ENCODE results near the gene ACIN1.

Gene ACIN1

DNA sequence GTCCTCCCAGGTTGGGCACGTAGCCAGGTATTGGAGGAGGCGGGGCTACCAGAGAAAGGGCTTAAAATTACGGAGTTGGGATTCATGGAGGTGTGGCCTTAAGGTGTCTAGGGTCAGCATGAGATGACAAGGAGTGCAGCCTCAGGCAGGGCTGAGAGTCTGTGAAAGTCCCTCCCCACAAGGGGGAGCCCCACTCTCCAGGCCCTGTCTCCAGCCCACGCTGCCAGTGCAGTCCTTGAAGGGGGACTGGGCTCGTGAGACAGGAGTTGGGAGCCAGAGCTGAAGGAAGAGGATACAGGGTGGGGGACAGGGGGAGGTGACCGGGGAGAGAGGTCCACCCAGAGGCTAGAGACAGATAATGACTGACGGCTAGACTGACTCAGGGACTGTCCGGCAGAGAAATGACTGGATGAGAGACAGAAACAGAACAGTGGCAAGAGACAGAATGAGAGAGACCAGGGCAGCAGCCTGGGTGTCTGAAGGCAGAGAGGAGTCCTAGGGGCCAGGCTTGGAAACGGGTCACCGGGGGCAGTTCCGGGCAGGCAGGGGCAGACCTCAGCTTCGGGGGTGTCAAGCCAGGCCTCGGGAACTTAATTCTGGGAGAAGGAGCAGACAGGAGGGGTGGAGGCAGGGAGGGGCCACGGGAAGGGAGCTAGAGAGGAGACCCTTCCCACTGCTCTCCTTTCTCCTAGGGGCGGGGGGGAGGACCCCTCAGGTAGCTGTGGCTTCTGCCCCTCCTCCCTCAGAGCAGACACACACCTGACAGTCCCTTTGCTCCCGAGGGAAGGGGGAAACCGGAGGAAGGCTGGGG is 38.6 kb downstream of the ACIN1 start:
- DNase-seq = no peak

GRCh38 chr14:23055621-23056144 is 39.3 kb downstream of the ACIN1 start:
- no peak for DNase-seq

- no peak for DNase-seq
These were observed 39.8 kb downstream of the ACIN1 start for GRCh38 chr14:23055147-23055550.

DNA sequence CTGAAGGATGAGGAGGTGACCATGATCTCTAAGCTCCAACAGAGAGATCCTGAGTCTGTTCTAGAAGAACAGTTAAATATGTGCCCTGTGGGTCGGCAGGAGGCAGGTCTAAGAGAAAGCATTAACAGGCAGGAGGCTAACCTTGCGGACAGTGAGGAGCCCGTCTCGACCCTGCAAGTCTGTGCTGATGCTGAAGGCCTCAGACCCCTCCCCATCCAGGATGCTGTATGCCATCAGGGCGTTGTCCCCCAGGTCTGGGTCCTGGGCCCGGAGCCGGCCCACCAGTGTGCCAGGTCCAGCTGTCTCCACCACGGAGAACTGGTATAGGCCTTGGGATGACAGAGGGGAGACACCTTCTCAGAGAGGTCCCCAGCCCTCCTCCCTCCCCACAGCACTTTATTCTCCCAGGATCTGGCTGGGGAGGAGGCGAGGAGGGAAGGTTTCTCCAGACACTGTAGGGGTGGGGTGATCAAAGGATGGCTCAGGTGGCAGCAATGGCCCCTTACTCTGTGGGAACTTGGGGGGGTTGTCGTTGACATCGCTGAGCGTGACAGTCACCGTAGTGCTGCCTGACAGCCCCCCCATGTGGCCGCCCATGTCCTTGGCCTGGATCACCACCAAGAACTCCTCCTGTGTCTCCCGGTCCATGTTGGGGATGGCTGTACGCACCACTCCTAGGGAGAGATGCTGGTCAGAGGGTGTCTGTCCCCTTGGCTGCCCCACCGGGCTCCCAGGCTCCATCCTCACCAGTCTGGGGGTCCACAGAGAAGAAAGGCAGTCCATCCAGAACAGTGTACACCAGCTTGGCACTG is 40.7 kb downstream of the ACIN1 start:
- no peak for DNase-seq

GRCh38 chr14:23053426-23053825 is 41.5 kb downstream of the ACIN1 start:
- no peak for DNase-seq

DNA sequence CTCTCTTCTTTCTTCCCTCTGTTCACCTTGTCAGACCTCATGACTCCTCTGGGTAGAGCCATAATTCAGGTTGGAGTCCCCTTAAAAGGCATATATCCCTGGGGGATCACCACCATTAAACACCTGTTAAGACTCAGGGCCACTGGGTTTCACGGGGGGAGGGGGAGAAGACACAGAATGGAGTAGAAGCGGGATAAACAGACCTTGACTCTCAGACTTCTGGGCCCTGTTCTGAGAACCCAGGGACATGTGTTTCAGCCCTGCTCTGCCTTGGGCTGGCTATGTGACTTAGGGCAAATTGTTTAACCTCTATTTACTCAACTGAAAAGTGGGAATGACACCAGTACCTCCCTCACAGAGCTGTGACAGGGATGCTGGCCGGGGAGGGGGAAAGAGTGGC is 42.3 kb downstream of the ACIN1 start:
- DNase-seq = no peak

- DNase-seq = no peak
These were observed 42.7 kb downstream of the ACIN1 start for GRCh38 chr14:23052182-23052623.

DNA sequence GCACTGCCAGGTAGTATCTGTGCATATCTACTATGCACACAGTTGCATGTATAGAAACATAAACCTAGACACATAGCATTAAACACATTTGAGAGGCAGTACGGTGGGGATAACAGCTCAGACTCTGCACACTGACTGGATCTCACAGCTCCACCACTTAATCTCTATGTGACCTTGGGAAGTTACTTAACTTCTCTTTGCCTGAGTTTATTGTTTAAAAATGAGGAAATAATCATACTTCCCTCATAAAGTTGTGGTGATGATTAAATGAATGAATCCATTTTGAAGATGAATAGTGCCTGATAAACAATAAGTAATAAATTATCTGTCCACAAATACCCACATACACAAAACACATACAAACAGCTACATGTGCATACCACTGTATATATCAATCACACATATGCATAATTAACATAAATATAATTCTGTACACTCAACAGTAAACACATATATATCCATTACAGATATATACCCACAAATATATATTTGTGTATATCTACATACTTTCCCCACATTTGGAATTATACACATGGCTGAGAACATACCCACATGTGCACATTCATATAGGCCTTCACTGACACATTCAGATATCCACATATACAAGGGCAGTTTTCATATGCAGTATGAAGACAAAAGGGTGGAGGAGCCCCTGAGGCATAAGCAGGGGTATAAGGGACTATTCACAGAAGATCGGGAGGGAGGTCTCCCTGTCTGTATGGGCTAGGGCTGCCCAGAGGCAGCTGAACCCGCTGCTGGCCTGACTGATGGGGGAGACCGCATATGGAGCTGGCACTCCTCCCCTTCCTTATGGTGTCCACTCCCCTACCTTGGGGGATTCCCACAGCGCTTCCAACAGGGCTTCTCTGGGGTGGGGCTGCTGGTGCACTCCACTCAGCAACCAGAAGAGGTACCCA is 43.5 kb downstream of the ACIN1 start:
- DNase-seq = no peak

DNA sequence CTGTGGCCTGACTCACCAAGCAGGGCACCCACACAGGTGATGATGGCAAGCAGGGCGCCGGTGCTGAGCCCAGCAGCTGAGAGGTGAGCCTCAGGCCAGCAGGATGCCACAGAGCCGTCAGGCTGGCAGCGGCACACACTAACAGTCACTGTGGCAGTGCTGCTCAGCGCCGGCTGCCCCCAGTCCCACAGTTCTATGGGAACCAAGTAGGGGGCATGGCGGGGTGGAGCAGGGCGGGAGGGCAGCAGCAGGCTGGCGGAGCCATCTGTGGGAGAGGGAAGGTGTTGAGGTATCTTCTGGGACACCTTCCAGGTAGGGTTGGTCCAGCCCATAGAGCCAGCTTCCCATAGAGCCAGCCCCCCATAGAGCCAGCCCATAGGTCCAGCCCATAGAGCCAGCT is 45.9 kb downstream of the ACIN1 start:
- DNase-seq = no peak

DNA sequence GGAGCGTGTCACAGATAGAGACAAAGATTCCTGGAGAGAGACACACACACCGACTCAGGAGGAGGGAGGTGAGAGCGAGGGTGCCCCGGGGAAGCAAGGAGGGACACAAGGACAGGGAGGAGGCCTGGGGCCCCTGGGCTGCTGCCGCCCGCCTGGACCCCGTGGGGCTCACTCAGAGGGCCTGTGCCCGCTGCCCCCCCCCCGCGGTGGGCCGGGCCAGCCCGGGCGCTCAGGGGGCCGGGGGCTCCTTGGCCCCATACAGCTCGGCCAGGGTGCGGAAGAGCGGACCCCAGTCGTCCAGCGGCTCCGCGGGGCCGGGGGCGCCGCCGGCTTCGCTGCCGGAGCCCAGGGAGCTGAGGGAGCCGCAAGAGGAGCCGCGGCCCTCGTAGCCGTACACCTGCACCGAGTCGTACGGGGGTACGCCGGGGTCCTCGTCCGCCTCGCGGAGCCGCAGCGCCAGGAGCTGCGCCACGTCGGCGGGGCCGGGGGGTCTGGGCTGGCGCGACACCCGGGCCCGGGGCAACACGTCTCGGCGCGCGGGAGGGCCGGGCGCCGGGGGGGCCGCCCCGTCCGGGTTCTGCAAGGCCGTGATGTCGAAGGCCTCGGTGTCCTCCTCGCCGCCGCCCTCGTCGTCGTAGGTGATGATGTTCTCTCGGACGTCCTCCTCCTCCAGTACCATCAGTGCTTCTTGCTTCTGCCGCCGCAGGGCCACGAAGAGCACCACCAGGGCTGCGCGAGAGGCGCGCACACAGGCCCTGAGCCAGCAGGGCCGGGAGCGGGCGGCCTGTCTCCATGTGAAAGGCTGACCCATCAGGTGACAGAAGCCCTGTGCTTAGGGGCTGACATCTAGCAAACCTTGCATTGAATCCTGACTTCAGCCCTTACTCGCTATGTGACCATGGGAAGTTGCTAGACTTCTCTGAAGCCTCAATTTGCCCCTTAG is 46.9 kb downstream of the ACIN1 start:
- DNase-seq = no peak

DNA sequence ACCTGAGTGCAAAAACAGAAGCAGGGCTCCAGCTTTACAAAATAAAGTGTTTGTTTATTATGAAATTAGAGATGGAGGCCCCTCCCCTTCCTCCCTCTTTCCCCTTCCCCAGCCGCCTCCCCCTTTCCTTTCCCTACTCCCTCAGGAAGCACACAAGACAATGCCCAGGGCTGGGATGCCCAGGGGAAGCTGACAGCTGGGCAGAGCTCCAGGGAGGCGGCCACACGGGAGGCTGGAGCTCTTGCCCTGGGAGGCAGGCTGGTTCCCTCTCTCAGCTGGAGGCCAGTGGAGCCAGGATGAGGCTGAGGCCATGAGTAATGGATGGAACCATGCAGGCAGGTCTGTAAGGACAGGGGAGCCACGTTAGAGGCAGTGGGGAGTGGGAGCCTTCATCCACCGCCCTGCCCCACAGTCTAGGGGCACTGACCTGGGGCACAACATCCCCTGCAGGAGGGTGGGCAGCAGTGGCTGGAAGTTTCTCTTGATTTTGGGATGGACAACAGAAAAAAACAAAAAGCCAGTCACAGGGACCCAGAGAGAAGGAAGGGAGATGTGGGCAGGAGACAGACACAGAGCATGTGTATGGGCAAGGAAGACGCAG is 47.8 kb downstream of the ACIN1 start:
- DNase-seq = no peak

DNA sequence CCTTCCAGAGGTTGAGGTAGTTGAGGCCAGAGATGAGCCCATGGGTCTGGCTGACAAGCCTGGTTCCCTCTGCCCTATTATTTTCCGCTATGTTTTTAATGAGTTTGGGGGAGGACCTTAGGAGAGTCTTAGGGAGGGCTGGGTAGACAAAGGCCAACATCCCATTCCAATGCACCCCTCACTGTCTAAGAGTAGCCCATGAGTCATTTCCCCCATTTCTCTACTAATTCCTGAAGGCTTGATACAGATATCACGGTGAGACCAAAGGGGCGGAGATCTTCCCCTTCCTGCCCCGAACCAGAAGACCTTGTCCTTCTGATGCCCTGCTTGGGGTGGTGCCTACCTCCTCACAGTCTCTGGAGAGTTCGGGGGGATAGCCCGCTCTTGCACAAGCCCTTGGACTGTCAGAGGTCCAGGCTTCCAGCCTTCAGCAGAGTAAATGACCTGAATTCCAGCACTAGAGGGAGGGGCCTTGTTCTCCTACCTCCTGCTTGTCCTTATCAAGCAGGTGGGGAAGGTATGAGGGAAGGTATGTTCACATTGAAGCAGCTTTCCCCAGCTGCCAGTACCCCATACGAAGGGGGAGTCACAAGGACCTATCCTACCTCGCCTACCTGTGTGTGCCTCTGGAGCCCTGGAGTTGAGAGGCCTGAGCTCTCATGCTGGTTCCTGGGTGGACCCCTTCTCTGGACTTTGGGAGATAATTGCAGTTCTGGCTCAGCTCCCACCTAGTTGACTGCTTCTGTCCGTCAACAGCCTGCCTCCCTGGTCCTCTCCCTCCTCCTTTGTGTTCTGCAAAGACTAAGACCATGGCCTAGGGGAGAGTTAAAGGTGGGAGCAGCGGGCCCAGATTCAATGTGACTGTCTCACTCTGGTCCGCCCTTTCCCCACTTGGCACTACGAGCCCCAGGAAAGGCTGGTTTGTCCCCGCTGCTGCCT is 49.2 kb downstream of the ACIN1 start:
- DNase-seq = no peak

DNA sequence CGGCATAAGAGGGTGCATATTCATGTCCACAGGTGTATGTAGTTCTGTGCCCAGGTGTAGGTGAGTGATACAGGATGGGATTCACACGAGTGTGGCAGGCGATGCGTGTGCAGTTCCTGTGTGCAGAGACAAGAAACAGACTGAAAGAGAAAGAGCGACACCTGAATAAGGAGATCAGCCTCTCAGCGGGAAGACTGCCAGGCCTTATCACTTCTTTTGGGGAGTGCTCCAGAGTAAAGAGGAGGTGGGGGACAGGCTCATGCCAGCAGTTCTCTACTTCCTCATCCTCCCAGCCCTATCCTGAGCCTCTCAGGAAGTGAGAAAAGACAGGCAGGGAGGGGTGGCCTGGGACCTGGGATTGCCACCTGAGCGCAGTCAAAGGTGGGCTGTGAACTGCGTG is 50.1 kb downstream of the ACIN1 start:
- DNase-seq = no peak

DNA sequence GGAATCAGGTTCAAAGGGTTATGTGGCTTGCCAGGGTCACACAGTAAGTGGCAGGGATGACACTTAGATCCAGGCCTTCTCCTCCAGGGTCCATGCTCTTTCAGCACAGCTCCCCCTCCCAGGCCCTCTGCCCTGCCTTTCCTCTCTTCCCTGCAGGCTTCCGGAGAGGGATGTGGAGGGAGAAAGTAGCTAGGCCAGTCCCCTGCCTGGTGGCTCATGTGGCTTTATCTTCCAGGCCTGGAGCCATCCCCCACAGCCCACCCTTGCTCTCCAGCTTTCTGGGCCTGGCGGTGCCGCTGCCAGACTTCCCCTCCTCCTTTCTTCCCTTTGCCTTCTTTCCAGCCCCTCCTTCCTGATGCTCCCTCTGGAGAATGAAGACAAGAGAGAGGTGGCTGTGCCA is 51.2 kb downstream of the ACIN1 start:
- DNase-seq = no peak

GRCh38 chr14:23043145-23043544 is 51.8 kb downstream of the ACIN1 start:
- no peak for DNase-seq

- DNase-seq = no peak
These were observed 52.6 kb downstream of the ACIN1 start, which contains the start of gene PSMB11 for GRCh38 chr14:23042162-23042965. Gene PSMB11 (plus strand): TSS chr14:23042212. CDS start chr14:23042226, 14 bp downstream.

GRCh38 chr14:23041729-23042128 is 53.2 kb downstream of the ACIN1 start:
- DNase-seq = no peak

GRCh38 chr14:23040100-23040499 is 54.8 kb downstream of the ACIN1 start:
- DNase-seq = no peak
